Stomach smooth muscle (tissue), 2 donors: ENCODE measurements around the gene KRT81.

ENCODE experiments used
- H3K27ac ChIP-seq: one replicate; pipeline ENCODE4 v1.7.0; 2013; ENCODE audit warnings: mild to moderate bottlenecking, low read length, inconsistent platforms
- H3K27me3 ChIP-seq, 2 donors: one replicate each; pipeline ENCODE4 v1.7.0; 2013; ENCODE audit warnings: low read length in 2 of 2; ENCODE audit not compliant: insufficient read depth in 2 of 2, control insufficient read depth in 1 of 2
- H3K36me3 ChIP-seq, 2 donors: one replicate each; pipeline ENCODE4 v1.7.0; 2013; ENCODE audit warnings: low read length in 2 of 2; ENCODE audit not compliant: control insufficient read depth in 2 of 2, insufficient read depth in 2 of 2
- H3K4me1 ChIP-seq: one replicate; pipeline ENCODE4 v1.7.0; 2013; ENCODE audit warnings: low read length; ENCODE audit not compliant: control insufficient read depth, insufficient read depth
- H3K4me3 ChIP-seq, 2 donors: one replicate each; pipeline ENCODE4 v1.7.0; 2013; ENCODE audit warnings: low read length in 2 of 2
- H3K9ac ChIP-seq, 2 donors: one replicate each; pipeline ENCODE4 v1.7.0; 2013; ENCODE audit warnings: low read length in 2 of 2, mild to moderate bottlenecking in 1 of 2
- H3K9me3 ChIP-seq, 2 donors: one replicate each; pipeline ENCODE4 v1.7.0; 2013; ENCODE audit warnings: low read length in 2 of 2; ENCODE audit not compliant: control insufficient read depth in 2 of 2
- donor health status: healthy.
- donor health status: Pancreatic carcinoma.

Gene KRT81

GRCh38 chr12:52238207-52238840 is 53.0 kb downstream of the KRT81 start:
- peaks cover 5% of the 10 kb centered on the region in 2 donors for H3K27me3 ChIP-seq
- H3K27ac ChIP-seq, result no peak overlapping the region
- H3K4me1 ChIP-seq, result peaks cover 3% of the 10 kb centered on the region
- no peak overlapping the region for H3K4me3 ChIP-seq
- no peak overlapping the region for H3K9ac ChIP-seq
- H3K36me3 ChIP-seq, result no peaks in the 10 kb centered on the region
- no peaks in the 10 kb centered on the region for H3K9me3 ChIP-seq

GRCh38 chr12:52236386-52237050 is 54.8 kb downstream of the KRT81 start:
- no peaks in the 10 kb centered on the region for H3K36me3 ChIP-seq
- peaks cover 19 to 24% of the 10 kb centered on the region in 2 donors for H3K27me3 ChIP-seq
- no peak overlapping the region for H3K27ac ChIP-seq
- H3K4me3 ChIP-seq, result no peak overlapping the region
- H3K9ac ChIP-seq, result no peak overlapping the region
- H3K9me3 ChIP-seq, result no peaks in the 10 kb centered on the region
- peaks cover 3% of the 10 kb centered on the region for H3K4me1 ChIP-seq
